NCI-H82 treated with DMSO at 0.1 percent for 48 hours (cell line): ENCODE results near the gene CDHR2.

Source experiments
- DNase-seq: peaks from one replicate; lab custom pipeline; 2025; ENCODE audit not compliant: unreplicated experiment; lab: John Stamatoyannopoulos, UW

CDHR2 gene

DNA sequence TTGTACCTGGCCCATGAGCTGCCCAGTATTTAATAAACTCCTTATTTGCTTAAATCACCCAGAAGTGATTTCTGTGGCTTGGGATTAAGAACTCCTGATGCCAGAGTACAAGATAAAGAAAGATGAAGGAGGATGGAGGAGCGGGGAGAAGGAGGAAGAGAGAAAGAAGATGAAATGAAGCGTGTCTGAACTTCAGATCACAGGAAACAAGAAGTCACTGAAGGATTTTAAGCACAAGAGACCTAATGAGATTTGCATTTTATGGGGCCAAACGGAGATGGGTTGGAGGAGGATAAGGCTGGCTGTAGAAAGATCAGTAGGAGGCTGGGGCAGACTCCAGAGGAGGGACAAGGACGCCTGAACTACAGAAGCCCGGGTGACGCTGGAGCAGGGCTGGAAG lies 84.5 kb downstream of the CDHR2 start:
- peak; percentile 48 for DNase-seq

DNA sequence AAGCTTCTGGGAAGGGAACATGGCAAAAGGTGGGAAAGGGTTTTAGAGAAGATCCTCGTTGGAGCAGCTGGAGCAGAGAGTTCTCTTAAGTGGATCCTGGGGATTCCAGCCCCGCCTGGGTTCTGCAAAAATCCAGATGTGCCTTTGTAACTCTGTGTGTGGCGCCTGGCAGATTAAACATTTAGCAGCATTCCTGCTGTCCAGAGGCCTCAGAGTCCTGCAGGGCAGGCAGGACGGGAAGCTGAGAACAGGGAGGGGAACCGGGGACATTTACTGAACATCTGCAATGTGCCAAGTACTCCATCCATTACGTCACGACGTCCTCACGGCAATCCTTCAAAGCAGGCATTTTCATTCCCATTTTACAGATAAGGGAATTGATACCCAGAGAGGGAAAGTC lies 87.3 kb downstream of the CDHR2 start:
- DNase-seq, result no peak

DNA sequence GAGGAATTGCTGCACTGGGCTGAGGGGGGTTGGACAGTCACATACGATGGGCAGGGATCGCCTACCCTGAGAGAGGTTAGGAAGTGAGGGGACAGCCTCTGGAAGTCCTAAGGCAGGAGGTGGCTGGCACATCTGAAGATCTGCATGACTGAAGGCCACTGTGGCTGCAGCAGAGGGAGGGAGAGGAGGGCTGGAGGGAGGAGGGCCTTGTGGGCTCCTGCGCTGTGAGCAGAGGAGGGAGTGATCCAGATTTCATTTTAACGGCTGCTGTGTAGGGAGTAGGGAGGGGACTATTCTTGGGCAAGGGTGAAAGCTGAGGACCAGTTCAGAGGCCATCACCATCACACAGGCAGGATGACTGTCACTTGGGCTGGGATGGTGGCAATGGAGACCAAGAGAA lies 88.4 kb downstream of the CDHR2 start:
- DNase-seq, result no peak

DNA sequence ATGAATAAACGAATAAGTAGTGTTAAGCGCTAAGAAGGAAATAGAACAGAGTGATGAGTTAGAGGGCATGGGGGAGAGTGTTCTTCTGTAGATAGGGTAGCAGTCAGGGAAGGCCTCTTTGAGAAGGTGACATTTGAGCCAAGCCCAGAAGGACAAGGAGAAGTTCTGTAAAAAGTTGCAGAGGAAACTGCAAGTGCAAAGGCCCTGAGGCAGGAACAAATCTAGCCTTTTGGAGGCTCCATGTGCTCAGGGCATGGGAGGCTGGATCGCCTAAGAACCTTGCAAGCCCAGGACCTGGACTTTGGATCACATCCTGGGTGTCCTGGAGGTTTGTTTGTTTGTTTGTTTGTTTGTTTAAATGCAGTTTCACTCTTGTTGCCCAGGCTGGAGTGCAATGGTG lies 89.3 kb downstream of the CDHR2 start:
- no peak for DNase-seq

DNA sequence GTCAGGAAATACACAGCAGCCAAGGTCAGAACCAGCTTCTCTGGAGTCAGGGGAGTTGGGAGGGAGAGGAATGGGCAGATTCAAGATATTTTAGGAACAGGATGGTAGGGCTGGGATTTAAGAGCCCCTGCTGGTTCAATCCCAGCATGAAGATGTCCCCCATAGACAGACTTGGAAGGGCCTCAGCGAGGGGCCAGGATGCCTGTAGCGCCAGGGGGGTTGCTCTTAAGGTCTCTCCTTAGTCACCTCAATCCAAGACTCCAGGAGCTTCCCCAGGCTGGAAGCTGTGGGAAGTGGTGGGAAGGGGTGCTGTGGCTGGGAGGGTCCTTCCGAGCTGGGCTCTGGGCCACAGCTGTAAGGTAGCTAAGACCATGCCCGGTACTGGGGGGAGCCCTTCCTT lies 90.1 kb downstream of the CDHR2 start:
- DNase-seq, result no peak

DNA sequence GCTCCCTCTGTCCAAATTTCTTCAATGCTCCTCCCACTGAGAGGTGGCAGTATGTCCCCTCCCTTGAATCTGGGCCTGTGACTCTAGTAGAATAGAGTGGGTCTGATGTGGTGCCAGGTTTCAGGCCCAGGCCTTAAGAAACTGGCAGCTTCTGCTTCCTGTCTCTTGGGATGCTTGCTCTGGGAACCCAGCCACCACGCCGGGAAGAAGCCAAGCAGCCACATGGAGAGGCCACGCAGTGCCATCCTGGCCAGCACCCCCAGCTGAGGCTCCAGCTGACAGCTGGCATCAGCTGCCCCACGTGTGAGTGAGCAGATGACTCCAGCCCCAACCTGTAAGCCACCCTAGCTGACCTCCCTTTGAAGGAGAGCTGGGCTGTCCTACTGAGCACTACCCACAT lies 90.8 kb downstream of the CDHR2 start:
- no peak for DNase-seq

DNA sequence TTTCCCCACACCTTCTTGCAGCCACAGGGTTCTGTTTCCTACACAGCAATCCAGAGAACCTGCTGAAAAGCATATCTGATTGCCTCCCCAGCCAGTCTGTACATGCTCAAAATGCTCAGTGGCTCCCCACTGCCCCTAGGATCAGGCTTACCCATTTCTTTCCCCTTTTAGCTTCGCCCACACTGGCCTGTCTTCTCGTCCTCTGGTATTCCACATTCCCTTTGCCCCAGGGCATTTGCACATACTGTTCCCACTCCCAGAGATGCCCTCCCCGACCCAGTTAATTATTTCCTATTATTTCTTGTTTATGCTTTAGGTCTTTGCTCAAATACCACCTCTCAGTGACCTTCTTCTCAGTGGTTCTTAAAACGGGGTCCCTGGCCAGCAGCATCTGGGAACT lies 91.5 kb downstream of the CDHR2 start:
- DNase-seq, result no peak

DNA sequence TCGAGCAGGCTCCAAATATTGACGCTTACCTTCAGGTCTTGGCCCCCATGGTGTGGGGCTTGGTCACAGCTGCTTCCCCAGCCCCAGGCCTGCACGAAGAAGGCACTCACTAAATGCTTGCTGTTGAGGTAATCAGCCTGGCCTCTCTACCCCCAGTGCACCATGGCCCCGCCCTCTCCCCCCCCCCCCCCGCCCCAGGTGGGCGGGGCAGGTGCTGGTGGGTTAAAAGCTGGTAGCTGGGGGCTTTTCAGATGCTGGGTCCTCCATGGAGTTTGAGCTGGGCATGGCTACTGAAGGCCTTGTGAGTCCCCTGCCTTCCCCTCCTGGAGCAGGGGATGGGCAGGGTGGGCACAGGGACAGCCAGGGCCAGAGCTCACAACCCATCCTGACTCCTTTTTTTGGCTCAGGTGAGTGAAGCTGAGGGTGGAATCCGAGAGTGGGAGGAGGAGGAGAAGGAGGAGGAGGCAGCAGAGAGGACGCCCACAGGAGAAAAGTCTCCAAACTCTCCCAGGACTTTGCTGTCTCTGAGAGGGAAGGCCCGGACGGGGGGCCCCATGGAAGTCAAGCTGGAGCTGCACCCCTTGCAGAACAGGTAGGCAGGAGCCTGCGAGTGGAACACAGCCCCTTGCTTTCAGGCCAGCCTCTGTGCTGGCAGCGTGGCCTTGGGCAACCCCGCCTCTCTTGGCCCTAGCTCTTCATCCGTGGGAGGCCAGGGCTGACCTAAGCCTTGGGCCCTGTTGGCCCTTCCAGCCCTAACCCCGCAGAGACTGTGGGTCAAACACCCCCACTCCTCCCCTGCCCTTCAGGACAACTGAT lies 93.7 kb downstream of the CDHR2 start:
- no peak for DNase-seq

DNA sequence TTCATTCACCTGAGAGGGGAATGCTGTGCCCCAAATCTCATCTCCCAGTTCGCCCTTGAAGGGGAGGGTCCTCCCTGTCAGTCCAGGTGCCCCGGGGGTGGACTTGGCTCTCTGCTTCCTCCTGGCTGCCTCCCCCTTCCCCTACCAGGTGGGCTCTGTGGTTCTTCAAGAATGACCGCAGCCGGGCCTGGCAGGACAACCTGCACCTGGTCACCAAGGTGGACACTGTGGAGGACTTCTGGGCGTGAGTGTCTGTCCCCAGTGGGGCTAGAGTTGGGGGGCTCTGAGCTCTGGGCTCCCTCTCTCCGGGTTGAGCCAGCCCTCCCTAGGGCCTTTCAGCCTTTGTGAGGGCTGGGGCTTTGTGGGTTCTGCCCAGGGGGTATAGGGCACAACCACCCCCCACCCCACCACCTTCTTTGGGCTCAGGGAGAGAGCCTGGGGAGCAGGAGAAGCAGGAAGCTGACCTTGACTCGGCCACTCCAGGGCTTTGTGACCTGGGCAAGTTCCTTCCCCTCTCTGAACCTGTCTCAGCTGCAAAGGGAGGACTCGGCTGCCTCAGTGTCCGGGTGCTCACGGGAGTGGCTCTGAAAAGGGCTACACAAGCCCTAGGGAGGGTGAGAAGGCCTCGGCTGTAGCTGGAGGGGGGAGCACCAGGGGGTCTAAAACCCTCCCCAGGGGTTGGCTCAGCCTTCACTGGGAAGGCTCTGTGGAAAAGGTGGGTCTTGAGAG lies 94.5 kb downstream of the CDHR2 start:
- DNase-seq, result no peak

DNA sequence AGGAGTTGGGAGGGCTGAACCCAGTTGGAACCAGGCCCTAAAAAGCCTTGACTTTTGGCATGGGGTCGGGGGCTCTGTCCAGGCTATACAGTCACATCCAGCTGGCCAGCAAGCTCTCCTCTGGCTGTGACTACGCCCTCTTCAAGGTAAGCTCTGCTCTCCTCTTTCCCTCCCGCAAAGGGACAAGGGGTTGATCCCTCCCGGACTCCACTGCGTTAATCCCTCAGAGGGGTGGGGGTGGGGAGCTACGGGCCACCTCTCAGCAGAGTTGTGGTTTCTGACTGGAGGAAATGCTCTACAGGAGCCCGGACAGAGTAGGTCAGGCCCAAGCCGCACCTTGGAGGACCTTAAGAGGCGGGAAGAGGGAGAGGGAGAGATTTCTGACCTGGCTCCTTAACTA lies 95.2 kb downstream of the CDHR2 start:
- DNase-seq, result no peak

DNA sequence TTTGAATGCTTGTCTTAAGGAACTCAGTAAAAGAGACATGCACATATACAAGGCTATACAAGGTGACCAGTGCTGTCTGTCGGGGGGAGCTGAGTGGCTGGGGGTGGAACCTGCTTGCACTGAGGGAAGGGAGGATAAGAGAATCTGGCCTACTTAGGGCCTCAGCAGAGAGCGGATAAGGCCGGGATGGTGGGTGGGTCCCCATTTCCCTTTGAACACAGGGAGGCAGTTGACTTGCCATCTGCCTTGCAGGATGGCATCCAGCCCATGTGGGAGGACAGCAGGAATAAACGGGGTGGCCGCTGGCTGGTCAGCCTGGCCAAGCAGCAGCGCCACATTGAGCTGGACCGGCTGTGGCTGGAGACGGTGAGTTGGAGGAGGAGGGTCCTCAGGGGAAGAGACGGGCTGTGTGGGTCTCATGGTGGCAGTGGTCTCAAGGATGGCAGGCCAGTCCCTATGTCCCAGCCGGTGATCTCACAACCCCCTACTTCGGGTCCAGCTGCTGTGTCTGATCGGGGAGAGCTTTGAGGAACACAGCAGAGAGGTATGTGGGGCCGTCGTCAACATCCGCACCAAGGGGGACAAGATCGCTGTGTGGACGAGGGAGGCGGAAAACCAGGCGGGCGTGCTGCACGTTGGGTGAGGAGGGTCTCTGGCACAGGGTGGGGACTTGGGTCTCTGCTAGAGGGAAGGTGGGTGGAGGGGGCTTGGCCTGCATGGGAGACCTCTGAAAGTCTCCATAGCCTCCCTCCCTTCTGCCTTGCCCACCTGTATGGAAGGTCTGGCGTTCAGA lies 95.9 kb downstream of the CDHR2 start:
- no peak for DNase-seq
